NCI-H2107 (cell line): ENCODE results near the gene TCAF1.
"Not testable (repeated sequence)": the region's sequence is repeated elsewhere in the genome, so short reads cannot be mapped to it uniquely, and the experiment has no call there.

Experiments
- DNase-seq: peaks from one replicate; lab custom pipeline; 2025; lab: John Stamatoyannopoulos, UW

TCAF1 gene

DNA sequence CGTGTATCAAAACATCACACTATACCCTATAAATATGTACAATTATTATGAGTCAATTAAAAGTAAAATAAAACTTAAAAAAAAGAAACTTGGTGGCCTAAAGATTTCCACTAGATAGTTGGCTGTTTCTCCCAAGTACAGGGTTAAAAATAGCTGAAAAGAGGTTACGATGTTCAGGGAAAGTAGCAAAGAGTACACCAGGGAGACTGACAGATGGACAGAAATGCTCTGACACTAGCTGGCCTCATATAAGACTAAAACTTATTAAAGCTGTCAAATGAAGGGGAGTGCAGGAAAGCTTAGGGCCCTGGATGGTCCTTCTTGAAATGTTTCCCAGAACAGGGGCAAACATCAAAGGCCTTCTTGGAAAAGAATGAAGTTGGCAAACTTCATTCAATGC is 51.3 kb downstream of the TCAF1 start:
- DNase-seq: no peak

DNA sequence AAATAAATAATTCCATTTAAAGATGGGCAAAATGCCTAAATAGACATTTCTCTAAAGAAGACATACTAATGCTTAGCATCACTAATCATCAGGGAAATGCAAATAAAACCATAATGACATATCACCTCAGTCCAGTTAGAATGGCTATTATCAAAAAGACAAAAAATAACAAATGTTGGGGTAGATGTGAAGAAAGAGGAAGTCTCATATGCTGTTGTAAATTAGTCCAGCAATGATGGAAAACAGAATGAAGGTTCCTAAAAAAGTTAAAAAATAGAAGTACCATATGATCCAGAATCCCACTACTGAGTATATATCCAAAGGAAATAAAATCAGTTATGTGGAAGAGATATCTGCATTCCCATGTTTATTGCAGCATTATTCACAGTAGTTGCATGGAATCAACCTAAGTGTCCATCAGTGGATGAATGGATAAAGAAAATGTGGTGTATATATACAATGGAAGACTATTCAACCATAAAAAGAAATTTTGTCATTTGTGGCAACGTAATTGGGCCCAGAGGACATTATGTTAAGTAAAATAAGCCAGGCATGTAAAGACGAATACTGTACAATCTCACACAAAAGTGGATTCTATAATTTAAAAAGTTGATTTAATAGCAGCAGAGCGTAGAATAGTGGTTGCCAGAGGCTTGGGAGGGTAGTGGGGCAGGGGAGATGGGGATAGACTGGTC is 52.0 kb downstream of the TCAF1 start:
- DNase-seq: no peak

DNA sequence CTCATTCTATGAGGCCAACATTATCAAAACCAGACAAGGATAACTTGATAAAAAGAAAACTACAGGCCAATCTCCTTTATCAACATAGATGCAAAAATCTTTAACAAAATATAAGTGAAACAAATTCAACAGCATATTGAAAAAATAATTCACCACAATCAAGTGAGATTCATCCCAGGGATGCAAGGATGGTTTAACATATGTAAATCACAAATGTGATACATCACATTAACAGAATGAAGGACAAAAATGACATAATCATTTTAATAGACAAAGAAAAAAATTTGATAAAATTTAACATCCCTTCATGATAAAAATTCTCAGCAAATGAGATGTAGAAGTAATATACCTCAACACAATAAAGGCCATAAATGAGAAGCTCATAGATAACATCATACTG is 53.8 kb downstream of the TCAF1 start:
- DNase-seq: no peak

DNA sequence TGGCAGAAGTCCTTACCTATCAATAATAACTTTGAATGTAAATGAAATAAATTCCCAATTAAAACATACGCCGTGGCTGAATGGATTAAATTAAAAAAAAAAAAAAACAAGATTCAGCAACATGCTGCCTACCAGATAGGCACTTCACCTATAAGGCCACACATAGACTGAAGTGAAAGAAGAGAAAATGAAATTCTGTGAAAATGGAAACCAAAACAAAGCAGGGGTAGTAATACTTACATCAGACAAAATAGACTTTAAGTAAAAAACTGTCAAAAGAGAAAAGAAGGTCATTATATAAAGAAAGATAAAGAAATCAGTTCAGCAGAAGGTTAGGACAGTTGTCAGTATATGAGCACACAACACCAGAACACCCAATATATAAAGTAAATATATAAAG is 55.3 kb downstream of the TCAF1 start:
- DNase-seq: no peak

DNA sequence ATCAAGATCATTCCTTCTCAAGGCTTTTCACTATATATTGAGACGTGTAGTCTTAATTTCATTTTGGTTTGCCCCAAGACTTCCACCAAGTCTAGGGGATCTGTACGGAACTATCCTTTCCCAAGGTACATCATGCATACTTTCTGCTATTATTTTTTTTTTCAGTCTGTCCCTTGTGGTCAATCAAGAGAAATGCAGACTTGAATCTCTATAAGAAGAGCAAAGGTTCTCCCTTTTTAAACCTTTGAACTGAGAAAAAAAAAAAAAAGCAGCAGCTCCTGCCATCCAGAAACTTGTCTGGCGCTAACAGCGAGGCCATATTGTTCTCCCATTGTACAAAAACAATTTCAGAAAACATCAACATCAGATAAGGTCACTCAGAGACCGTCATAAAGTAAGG is 60.3 kb downstream of the TCAF1 start:
- not testable (repeated sequence) for DNase-seq

DNA sequence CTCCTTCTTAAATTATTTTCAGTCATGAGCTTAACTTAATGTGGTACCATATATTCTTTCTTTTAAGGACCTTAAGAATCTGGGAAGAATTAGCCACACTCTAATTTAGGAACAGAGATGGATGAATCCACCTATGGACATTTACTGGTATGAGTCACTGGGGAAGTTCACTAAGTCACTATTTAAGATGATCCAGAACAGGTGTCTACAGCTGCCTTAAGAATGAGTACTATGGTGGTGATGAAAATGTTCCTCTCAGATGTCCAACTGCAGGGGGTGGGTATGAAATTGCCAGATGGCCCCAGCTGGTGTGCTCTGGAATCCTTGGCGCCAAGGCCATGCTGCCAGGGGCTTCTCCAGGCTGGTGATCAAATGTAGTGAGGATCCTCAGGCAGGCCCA is 61.9 kb downstream of the TCAF1 start:
- DNase-seq: not testable (repeated sequence)

DNA sequence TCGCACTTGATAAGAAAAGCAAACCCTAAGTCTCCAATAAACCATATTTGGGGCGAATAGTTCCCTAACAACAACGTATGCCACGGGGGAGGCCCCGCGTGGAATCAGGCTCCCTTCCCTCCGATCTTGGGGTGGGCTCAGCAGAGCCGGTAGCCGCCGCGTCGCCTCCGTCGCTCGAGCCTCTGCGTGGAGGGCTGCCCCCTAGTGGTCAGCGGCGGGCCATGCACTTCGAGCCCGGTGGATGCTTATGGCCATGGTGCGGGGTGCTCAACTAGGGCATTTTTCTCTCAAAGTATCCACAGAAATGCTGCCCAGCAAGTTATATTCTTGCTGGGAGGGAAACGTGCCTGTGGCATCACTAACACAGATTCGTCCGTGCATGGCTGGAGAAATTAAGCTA is 64.8 kb downstream of the TCAF1 start:
- DNase-seq: not testable (repeated sequence)

DNA sequence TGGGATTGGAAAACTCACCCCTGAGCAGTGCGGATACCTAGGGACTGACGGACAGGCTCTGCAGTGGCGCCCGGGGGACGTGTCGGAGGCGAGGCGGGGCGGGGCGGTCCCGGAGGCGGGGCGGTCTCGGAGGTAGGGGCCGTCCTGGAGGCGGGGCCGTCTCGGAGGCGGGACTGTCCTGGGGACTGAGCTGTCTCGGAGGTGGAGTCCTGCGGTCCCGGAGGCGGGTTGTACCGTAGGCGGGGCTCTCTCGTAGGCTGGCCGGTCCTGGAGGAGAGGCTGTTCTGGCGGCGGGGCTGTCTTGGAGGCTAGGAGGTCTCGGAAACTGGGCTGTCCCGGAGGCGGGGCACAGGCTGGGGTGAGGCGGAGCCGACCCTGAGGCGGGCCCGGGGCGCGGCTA is 65.4 kb downstream of the TCAF1 start:
- peak; percentile 2 for DNase-seq

DNA sequence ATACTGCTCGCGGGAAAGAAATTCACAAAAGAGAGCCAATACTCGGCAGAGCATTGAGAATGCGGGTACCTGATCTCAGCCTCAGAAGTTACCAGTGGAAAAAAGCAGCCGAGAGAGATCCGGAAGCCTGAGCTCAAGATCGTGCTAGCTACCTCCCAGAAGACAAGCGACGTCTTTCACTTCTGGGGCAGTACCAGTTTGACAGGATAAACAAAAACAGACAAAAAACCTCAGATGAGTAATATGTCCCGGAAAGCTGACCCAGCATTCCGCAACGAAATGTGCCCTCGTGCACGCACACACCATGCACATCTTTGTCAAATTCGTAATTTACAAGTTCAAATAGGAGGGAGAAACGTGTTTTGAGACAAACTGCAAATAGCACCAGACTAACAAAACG is 65.9 kb downstream of the TCAF1 start:
- DNase-seq: not testable (repeated sequence)

DNA sequence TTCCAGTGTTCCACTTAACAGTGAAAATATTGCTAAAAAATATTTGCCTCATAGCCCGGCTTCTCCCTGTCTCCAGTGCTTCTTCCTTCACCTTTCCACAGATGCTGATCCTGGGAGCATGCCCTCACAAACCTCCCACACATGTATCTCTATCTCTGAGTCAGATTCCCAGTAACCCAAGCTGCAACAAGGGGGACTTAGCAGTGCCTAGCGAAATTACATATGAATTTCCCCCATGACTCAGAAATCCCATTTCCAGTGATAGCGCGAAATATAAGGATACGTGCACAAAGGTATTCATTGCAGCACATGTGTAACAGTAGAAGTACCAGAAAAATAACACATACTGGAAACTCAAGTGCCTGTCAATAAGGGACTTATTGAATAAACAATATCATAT is 75.4 kb downstream of the TCAF1 start:
- not testable (repeated sequence) for DNase-seq

DNA sequence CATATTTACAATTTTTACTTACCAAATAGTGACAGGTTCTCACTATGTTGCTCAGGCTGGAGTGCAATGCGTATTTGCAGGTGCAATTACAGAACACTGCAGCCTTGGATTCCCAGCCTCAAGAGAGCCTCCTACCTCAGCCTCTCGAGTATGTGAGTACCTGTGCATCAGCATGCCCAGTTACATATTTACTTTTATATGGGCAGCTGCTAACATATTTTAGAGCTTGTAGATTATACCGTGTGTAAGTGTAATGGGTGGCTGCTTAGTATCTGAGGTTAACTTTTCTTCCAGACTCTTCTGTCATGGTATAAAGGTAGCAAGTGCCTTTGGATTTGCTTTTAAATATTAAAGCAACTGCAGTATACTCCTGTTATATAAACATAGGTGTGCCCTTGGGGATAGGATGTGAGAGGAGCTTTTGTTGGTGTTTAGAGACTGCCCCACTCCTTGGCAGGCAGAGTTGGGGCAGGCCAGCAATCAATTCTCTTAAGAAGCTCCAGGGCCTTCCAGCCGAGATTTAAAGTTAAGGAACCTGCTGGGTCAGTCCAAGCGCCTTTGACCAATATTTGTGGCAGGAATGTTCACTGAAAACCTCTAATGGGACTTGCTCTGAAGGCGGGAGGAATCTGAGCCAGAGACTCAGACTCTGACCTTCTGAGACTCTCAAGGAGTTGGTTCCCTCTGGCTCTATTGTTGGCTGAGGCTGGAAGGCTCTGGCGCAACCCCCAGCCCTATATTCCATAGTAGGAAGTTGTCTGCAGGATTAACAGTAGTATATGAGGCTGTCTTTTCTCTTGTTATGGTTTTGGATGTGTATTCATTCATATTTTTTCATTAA is 77.5 kb downstream of the TCAF1 start:
- not testable (repeated sequence) for DNase-seq

DNA sequence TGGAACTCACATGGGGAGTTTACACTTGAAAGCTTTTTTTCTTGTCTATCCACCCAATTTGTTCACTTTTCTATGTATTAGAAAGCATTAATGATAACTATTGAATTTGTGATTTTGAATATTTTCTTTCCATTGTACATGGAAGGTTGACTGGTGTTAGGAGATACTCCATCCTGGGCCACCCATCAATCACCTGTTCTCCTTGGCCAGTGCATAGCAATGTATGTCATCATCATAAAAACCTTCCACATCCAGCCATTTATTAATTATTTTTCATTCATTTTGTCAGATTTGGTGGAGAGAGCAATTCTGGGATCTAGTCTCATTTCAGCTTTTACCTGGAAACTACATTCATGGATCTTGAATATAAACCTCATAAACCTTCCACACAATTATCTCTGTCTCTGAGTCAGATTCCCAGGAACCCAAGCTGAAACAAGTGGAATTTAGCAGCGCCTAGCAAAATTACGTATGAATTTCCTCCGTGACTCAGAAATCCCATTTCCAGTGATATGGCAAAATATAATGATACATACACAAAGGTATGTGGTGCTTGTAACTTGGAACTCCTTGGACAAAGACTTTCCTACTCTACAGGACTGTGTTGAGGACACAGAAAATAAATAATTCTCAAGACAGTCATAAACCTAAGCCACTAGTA is 78.2 kb downstream of the TCAF1 start:
- not testable (repeated sequence) for DNase-seq

DNA sequence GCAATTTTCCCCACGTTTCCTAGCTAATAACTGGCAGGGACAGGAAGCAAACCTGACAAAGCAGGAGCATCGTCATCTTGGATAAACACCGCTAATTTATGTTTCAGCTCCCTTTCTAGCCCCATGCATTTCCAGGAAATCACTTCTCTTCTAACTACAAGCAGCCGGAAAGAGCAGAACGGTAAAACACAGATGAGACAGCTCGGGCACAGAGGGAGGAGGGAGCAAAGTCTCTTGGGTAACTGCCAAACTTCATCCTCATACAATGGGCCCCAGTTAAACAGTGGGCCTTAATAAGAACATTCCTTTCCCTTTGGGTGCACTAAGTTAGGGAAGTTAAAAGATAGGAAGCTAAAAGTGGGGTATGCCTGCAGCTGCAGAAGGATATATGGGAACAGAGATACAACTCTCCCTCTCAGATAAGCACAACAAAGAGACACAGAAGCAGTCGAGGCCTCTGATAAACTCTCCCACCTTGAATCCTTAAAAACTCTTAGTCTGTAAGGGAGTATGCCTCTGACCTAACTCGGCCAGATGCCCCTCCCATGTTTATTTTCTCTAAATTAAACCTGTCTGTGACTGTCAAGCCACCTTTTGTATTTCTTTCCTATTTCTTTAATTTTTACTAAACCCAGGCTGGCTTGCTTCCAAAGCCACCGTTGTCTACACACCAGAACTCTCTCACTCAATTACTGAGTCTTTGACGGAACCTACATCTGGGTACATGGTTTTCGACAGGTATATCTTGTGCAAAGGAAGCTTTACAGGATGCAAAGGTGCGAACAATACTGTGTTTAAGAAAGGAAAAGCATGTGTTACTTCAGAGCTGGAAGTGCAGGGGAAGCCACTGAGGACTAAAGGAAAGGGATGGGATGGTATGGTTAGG is 80.3 kb downstream of the TCAF1 start:
- DNase-seq: not testable (repeated sequence)

DNA sequence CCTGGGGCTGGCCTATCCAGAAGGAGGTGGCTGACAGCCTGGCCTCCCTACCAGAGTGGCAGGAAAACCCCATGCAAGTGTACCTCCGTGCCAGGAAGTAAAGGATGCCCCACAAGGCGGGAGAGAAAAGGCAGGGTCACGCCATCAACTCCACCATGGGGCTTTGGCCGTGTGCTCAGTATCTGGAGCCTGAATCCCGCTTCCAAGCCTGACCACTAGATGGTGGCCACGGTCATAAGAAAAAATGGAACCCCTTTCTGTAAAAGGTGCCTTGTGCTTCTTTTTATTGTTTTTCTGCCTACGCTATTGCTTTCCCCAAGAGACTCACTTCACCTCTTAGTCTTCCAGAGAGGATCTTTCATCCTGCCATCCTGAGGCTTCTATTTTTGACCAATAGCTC is 84.1 kb downstream of the TCAF1 start:
- not testable (repeated sequence) for DNase-seq

DNA sequence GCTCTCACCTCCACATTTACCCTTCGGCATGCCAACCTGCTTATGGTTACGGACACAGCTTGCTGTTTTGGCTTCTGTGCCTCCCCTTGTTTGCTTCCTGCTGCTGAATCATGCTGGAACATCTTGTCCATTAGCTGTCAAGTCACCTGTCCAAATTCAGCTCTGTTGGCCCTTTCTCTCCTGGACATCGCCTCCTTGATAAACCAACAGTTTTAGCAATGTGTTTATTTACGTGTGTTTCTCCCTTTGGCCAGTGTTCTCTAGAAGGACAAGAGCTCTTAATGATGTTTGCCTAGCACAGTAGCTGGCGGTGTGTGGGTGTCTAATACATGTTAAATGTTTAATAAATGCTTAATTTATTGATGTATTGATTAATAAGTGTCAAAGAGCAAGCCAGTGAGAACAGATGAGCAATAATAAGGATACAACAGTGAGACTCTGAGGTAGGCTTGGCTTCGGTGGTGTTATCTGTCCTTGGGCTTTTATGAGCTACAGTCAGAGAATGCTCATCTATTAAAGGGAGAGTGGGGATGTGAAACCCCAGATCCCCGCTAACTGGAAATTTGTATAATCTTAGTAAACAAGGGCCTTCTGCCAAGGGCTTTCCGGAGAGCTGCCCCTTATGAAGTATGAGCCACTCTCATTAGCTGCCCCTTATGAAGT is 85.4 kb downstream of the TCAF1 start:
- not testable (repeated sequence) for DNase-seq

DNA sequence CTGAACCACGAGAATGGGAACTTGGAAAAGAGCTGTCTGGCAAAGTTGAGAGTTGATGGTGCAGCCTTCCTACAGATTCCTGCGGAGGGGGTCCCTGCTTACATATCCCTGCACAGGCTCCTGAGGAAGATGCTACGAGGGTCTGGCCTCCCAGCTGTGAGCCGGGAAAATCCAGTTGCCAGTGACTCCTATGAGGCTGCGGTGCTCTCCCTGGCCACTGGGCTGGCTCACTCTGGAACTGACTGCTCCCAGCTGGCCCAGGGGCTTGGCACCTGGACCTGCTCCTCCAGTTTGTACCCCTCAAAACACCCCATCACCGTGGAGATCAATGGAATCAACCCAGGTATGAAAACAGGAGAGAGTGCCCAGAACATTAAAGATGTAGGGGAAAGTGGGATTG is 91.3 kb downstream of the TCAF1 start:
- DNase-seq: not testable (repeated sequence)

DNA sequence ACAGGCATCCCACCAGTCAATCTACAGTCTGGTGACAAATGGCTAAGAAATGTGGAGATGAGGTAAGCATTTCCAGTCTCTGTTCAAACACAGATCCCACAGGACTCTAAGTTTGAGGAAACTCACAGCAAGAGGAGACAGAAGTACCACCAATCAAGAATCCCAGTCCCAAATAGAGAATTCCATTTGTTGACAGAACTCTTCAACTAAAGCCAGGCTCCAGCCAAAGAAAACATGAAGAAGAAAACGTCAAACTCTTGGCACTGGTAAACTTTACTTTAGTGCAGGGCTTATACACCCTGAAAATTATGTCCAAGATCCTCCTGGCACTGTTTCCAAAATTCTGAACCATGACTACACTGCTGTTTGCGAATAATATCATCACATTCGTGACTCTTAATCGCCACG is 95.3 kb downstream of the TCAF1 start:
- DNase-seq: not testable (repeated sequence)
